SU-DHL-6 (cell line): ENCODE measurements around the gene TRNP1.
A peak's percentile ranks its signal among the peaks of the same experiment; 100 is the strongest.

ENCODE experiments used
- H2AFZ ChIP-seq: fragments of 200-600 bp; sonication (generic); 2 replicates; pipeline ENCODE4 v1.6.1; 2014; ENCODE audit warnings: low read depth, mild to moderate bottlenecking, moderate library complexity, mixed read lengths, antibody characterized with exemption, low read length; ENCODE audit not compliant: severe bottlenecking
- H3F3A ChIP-seq: fragments of 200-600 bp; shearing (Covaris generic); 2 replicates; pipeline ENCODE4 v1.6.0; 2016; ENCODE audit warnings: antibody characterized with exemption, mild to moderate bottlenecking; ENCODE audit not compliant: insufficient read depth
- H3K27ac ChIP-seq: fragments of 200-600 bp; sonication (generic); 2 replicates; pipeline ENCODE4 v1.5.1; 2016; ENCODE audit warnings: low read depth, mild to moderate bottlenecking, low read length, moderate library complexity, mixed read lengths
- H3K27me3 ChIP-seq: fragments of 200-600 bp; sonication (generic), shearing (Covaris generic); 2 replicates; pipeline ENCODE4 v1.6.0; 2014; ENCODE audit warnings: mild to moderate bottlenecking, low read length
- H3K36me3 ChIP-seq: fragments of 200-600 bp; sonication (generic); 2 replicates; pipeline ENCODE4 v1.6.1; 2014; ENCODE audit warnings: mild to moderate bottlenecking, low read length, mixed read lengths
- H3K4me2 ChIP-seq: fragments of 300-600, 200-600 bp; shearing (Covaris generic), sonication (generic); 2 replicates; pipeline ENCODE4 v1.6.0; 2014; ENCODE audit warnings: low read length, low read depth, mild to moderate bottlenecking; ENCODE audit not compliant: poor library complexity, severe bottlenecking
- H3K4me3 ChIP-seq: fragments of 200-600 bp; sonication (generic); 2 replicates; pipeline ENCODE4 v1.5.1; 2014; ENCODE audit warnings: antibody characterized with exemption, low read length, mild to moderate bottlenecking, mixed read lengths; ENCODE audit not compliant: insufficient read depth, poor library complexity, severe bottlenecking
- H3K79me2 ChIP-seq: fragments of 200-600 bp; sonication (generic); 2 replicates; pipeline ENCODE4 v1.6.1; 2014; ENCODE audit warnings: mild to moderate bottlenecking, low read length, moderate library complexity; ENCODE audit not compliant: insufficient read depth
- H3K9ac ChIP-seq: fragments of 200-600 bp; sonication (generic); 2 replicates; pipeline ENCODE4 v1.7.0; 2014; ENCODE audit warnings: mild to moderate bottlenecking, low read length
- H3K9me2 ChIP-seq: fragments of 200-600 bp; sonication (generic); replicated peaks from 2 replicates; pipeline ENCODE4 v1.6.1; 2014; ENCODE audit warnings: low read length; ENCODE audit not compliant: insufficient read depth
- H3K9me3 ChIP-seq: fragments of 200-600 bp; sonication (generic); 2 replicates; pipeline ENCODE4 v1.6.1; 2014; ENCODE audit warnings: low read length, mixed read lengths; ENCODE audit not compliant: insufficient read depth
- H4K20me1 ChIP-seq: fragments of 200-600 bp; sonication (generic); 2 replicates; pipeline ENCODE4 v1.6.1; 2014; ENCODE audit warnings: low read depth, mild to moderate bottlenecking, antibody characterized with exemption, low read length, moderate library complexity, mixed read lengths
- EZH2phosphoT487 ChIP-seq: fragments of 200-600 bp; sonication (generic), shearing (Covaris generic); conservative IDR thresholded peaks from 2 replicates; pipeline ENCODE4 v1.6.1; 2018; ENCODE audit warnings: mild to moderate bottlenecking, antibody characterized with exemption, low read length, moderate library complexity, mixed read lengths
- TF ChIP-seq, protein P1 (sequence below): fragments of 200-600 bp; sonication (generic); IDR thresholded peaks from one replicate; pipeline ENCODE4 v1.5.1; 2017; ENCODE audit warnings: antibody characterized with exemption, mild to moderate bottlenecking, low read length, moderate library complexity; ENCODE audit not compliant: insufficient read depth, poor library complexity, severe bottlenecking

Gene TRNP1

DNA sequence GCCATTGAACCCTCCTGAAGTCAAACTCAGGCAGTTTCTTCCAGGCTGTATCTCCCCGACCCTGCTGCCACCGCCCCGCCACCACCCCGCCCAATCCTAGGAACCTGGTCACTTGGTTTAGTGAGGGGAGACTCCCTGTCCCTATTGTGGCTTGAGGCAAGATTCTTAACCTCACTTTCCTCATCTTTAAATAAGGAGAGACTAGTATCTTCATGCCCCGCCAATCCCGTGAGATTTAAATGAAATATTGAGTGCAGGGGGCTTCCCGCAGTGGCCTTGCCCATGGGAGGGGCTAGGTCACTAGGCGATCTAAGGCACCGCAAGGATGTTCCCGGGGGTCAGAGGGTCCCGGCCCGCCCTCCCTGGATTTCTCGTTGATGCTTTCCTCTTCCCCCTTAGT is 34.2 kb upstream of the TRNP1 start:
- Histone ChIP-seq H3K79me2 (no peaks in the 10 kb centered on the region), H3K9me3 (no peaks in the 10 kb centered on the region), H3F3A (peaks cover 14% of the 10 kb centered on the region; the same call in 1 of the 2 replicates), H3K4me2 (peak overlapping the region; percentile 61), H3K9me2 (no peaks in the 10 kb centered on the region), H3K9ac (no peak overlapping the region), H3K27me3 (peaks cover 3% of the 10 kb centered on the region; the same call in 1 of the 2 replicates), H4K20me1 (no peaks in the 10 kb centered on the region), H3K4me3 (no peak overlapping the region), H3K27ac (no peak overlapping the region), H3K36me3 (no peaks in the 10 kb centered on the region), H2AFZ (no peak overlapping the region)
- TF ChIP-seq, protein P1, sequence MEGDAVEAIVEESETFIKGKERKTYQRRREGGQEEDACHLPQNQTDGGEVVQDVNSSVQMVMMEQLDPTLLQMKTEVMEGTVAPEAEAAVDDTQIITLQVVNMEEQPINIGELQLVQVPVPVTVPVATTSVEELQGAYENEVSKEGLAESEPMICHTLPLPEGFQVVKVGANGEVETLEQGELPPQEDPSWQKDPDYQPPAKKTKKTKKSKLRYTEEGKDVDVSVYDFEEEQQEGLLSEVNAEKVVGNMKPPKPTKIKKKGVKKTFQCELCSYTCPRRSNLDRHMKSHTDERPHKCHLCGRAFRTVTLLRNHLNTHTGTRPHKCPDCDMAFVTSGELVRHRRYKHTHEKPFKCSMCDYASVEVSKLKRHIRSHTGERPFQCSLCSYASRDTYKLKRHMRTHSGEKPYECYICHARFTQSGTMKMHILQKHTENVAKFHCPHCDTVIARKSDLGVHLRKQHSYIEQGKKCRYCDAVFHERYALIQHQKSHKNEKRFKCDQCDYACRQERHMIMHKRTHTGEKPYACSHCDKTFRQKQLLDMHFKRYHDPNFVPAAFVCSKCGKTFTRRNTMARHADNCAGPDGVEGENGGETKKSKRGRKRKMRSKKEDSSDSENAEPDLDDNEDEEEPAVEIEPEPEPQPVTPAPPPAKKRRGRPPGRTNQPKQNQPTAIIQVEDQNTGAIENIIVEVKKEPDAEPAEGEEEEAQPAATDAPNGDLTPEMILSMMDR = no peak

DNA sequence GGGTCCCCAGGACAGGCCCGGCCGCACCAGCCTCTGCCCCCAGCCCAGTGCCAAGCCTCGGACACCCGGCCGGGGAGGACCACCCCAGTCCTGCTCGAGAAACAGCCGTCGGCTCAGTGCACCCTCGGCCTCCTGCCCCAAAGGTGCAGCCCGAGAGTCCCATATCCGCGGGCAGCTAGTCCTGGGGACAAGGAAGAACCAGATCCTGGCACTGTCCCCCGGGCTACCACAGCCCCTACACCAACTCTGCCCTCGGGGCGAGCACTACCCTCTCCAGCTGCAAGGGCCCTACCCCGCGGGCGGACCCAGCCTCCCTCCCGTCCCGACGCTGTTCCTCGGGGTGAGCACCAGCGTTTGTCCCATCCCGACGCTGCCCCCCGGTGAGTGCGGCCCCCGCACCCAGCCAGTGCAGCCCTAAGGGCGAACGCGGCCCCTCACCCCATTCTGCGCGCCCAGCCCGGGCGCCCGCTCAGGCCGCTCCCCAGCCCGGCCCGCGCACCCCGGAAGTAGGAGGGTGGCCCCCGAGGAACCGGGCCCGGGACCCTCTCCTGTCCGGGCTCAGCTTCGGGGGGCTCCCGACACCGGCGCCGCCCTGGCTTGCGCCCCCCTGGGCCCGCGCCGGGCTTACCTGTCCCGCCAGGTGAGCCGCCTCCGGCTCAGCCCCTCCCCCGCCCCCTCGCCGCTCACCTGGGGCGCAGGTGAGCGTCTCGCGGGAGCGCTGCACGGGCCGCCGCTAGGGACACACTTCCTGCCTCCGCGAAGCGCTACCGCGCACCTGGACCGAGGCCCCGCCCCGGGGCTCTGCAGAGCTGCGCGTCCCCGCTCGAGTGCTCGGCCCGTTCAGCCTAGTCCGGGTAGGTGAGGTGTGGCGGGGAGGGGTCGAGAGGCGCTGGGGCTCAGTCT is 33.5 kb upstream of the TRNP1 start, which contains the start of gene KDF1:
TSS of gene KDF1 (minus strand) at position 747 of the 903 bp plus-strand sequence. CDS start 8,088 bp downstream, outside the sequence.
- H3K79me2 ChIP-seq = no peaks in the 10 kb centered on the region
- peak within 1 kb of the TSS; percentile 83 for H2AFZ ChIP-seq
- no peaks in the 10 kb centered on the region for H3K9me3 ChIP-seq
- peaks cover 3% of the 10 kb centered on the region; the same call in 1 of the 2 replicates for H3K27me3 ChIP-seq
- H3K4me3 ChIP-seq = peak within 1 kb of the TSS; percentile 54
- peaks cover 14% of the 10 kb centered on the region; the same call in 1 of the 2 replicates for H3F3A ChIP-seq
- H4K20me1 ChIP-seq = no peaks in the 10 kb centered on the region
- peak within 1 kb of the TSS; percentile 56 for H3K9ac ChIP-seq
- H3K9me2 ChIP-seq = no peaks in the 10 kb centered on the region
- peak within 1 kb of the TSS; percentile 61 for H3K4me2 ChIP-seq
- TF ChIP-seq, protein P1 = no peak
- TF ChIP-seq EZH2phosphoT487 = no peak
- no peaks in the 10 kb centered on the region for H3K36me3 ChIP-seq
- H3K27ac ChIP-seq = no peak within 1 kb of the TSS

DNA sequence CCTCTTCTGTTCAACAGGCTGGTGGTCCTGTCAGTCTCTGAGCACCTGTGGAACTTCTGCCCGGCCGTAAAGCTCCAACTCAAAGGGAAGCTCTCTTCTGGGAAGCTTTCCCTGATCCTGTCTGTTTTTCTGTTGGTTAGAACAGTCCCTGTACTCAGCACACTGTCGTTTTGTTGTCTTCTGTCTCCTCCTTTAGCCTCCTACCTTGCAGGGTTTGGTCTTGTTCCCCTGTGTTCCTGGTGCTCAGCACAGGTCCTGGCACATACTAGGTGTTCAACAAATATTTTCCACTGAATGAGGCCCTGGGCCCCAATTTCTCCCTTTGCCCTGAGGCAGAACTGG is 32.9 kb upstream of the TRNP1 start:
- Histone ChIP-seq H3K27ac (no peak overlapping the region), H3K9me3 (no peaks in the 10 kb centered on the region), H3K9me2 (no peaks in the 10 kb centered on the region), H3K9ac (no peak overlapping the region), H3K79me2 (no peaks in the 10 kb centered on the region), H3K4me3 (no peak overlapping the region), H3K27me3 (peaks cover 3% of the 10 kb centered on the region; the same call in 1 of the 2 replicates), H4K20me1 (no peaks in the 10 kb centered on the region), H3F3A (peaks cover 14% of the 10 kb centered on the region; the same call in 1 of the 2 replicates), H3K36me3 (no peaks in the 10 kb centered on the region), H3K4me2 (peak overlapping the region; percentile 61), H2AFZ (peak overlapping the region; percentile 83)
- TF ChIP-seq, protein P1 = no peak
- no peak for TF ChIP-seq EZH2phosphoT487
